NT2/D1 (cell line): Measurements from ENCODE around the gene GATA3.

Experiments
- SUZ12 ChIP-seq: IDR thresholded peaks from 2 replicates; pipeline ENCODE4 v1.6.1; 2011; ENCODE audit not compliant: insufficient read length, insufficient read depth; ENCODE audit errors: extremely low read depth
- ZNF274 ChIP-seq: IDR thresholded peaks from 2 replicates; pipeline ENCODE4 v1.6.1; 2011; ENCODE audit warnings: mild to moderate bottlenecking, low read depth, low read length

GRCh38 chr10:8013006-8013405, 41.5 kb upstream of the GATA3 start:
- no peak for TF ChIP-seq ZNF274
- TF ChIP-seq SUZ12, result no peak
